Keratinocyte (primary cell): ENCODE results near the gene EVX2. TPM values are rescaled to one million over a fixed set of nuclear protein-coding genes. Genes with fewer than 3 reads are reported as not detected.

Source experiments
- DNase-seq: peaks from one replicate; pipeline ENCODE4 v3.0.0-alpha.2; 2011; ENCODE audit warnings: low read depth, missing footprints, low spot score
- FAIRE-seq: peaks from 2 replicates; lab custom pipeline; 2011; peaks lifted over from hg19 to GRCh38; lab: Jason Lieb, UNC
- H2AFZ ChIP-seq: 2 replicates; pipeline ENCODE4 v1.6.0; 2012; ENCODE audit warnings: low read length, control low read depth, inconsistent platforms; ENCODE audit not compliant: control insufficient read depth
- H3K27ac ChIP-seq: 2 replicates; pipeline ENCODE4 v1.5.1; 2011; ENCODE audit warnings: low read length; ENCODE audit not compliant: control insufficient read depth, insufficient read depth
- H3K27me3 ChIP-seq: 3 replicates; pipeline ENCODE4 v1.6.0; 2011; ENCODE audit warnings: low read length; ENCODE audit not compliant: control insufficient read depth, insufficient read depth; ENCODE audit errors: extremely low read depth
- H3K36me3 ChIP-seq, 2 experiments: 2 replicates in 1 of 2; 3 replicates in 1 of 2; pipeline ENCODE4 v1.5.1; 2011; ENCODE audit warnings: low read length in 2 of 2, mild to moderate bottlenecking in 1 of 2; ENCODE audit not compliant: control insufficient read depth in 2 of 2, insufficient read depth in 2 of 2; ENCODE audit errors: extremely low read depth in 1 of 2
- H3K4me1 ChIP-seq: 3 replicates; pipeline ENCODE4 v1.5.1; 2011; ENCODE audit warnings: low read length; ENCODE audit not compliant: control insufficient read depth, insufficient read depth; ENCODE audit errors: extremely low read depth
- H3K4me2 ChIP-seq: 3 replicates; pipeline ENCODE4 v1.6.0; 2011; ENCODE audit warnings: low read depth, low read length; ENCODE audit not compliant: control insufficient read depth, insufficient read depth; ENCODE audit errors: extremely low read depth
- H3K4me3 ChIP-seq, 3 experiments: fragments of 200-600 bp in 1 of 3; sonication (generic) in 1 of 3; 2 replicates in 2 of 3; 3 replicates in 1 of 3; pipeline ENCODE4 v1.5.1; 2011 to 2016; ENCODE audit warnings: low read length in 3 of 3, mild to moderate bottlenecking in 3 of 3, control low read depth in 2 of 3, inconsistent platforms in 1 of 3, low read depth in 1 of 3, mixed read lengths in 1 of 3, mixed run types in 1 of 3, moderate library complexity in 1 of 3; ENCODE audit not compliant: control insufficient read depth in 2 of 3, insufficient read depth in 2 of 3; ENCODE audit errors: extremely low read depth in 1 of 3
- H3K79me2 ChIP-seq: 2 replicates; pipeline ENCODE4 v1.6.0; 2012; ENCODE audit warnings: low read length; ENCODE audit not compliant: control insufficient read depth, insufficient read depth
- H3K9ac ChIP-seq: 3 replicates; pipeline ENCODE4 v1.6.0; 2011; ENCODE audit warnings: low read length; ENCODE audit not compliant: control insufficient read depth, insufficient read depth; ENCODE audit errors: extremely low read depth
- H3K9me1 ChIP-seq: 3 replicates; pipeline ENCODE4 v1.6.0; 2011; ENCODE audit warnings: low read length; ENCODE audit not compliant: control insufficient read depth, insufficient read depth; ENCODE audit errors: extremely low read depth
- H3K9me3 ChIP-seq: 2 replicates; pipeline ENCODE4 v1.5.1; 2012; ENCODE audit warnings: low read depth, low read length; ENCODE audit not compliant: control insufficient read depth
- H4K20me1 ChIP-seq: 3 replicates; pipeline ENCODE4 v1.6.0; 2011; ENCODE audit warnings: low read length; ENCODE audit not compliant: control insufficient read depth, insufficient read depth; ENCODE audit errors: extremely low read depth
- EZH2 ChIP-seq: IDR thresholded peaks from one replicate; pipeline ENCODE4 v1.6.1; 2012; ENCODE audit warnings: inconsistent platforms, mild to moderate bottlenecking, low read length, moderate library complexity
- dilution Hi-C: fragments of 300-500 bp; cut with MboI; formaldehyde crosslinking; loops from one replicate; pipeline ENCODE4 v1.7.0; 2020; ENCODE audit warnings: low sequenced_read_pairs; ENCODE audit not compliant: extremely low pct_ligation_motif_present
- polyA plus RNA-seq, 5 experiments: library from polyadenylated mRNA; depleted of rRNA in 3 of 5; stranded (reverse) in 3 of 5; stranded (forward) in 1 of 5; unstranded in 1 of 5; fragments of >200 nt; gene quantifications; 1 replicate in 1 of 5; 2 replicates in 3 of 5; 3 replicates in 1 of 5; pipeline versions ENCODE4 v1.2.1 to v1.2.3, GENCODE V29; 2011 to 2012; ENCODE audit warnings: missing spikeins in 2 of 5, low read depth in 1 of 5, low replicate concordance in 1 of 5
- TF ChIP-seq, protein P1 (sequence below), 3 experiments: IDR thresholded peaks in 1 of 3; conservative IDR thresholded peaks in 1 of 3; optimal IDR thresholded peaks in 1 of 3; 2 replicates in 2 of 3; 3 replicates in 1 of 3; pipeline versions ENCODE3 to v1.5.1; 2011; ENCODE audit warnings: low read length in 3 of 3, mild to moderate bottlenecking in 3 of 3, moderate library complexity in 2 of 3, control low read depth in 1 of 3, inconsistent platforms in 1 of 3; ENCODE audit not compliant: insufficient read depth in 2 of 3; ENCODE audit errors: extremely low read depth in 1 of 3

EVX2 gene
- polyA plus RNA-seq, 1 donor (not counting 4 experiments of a cell fraction or from before 2014, with no cell fraction given), result not detected

DNA sequence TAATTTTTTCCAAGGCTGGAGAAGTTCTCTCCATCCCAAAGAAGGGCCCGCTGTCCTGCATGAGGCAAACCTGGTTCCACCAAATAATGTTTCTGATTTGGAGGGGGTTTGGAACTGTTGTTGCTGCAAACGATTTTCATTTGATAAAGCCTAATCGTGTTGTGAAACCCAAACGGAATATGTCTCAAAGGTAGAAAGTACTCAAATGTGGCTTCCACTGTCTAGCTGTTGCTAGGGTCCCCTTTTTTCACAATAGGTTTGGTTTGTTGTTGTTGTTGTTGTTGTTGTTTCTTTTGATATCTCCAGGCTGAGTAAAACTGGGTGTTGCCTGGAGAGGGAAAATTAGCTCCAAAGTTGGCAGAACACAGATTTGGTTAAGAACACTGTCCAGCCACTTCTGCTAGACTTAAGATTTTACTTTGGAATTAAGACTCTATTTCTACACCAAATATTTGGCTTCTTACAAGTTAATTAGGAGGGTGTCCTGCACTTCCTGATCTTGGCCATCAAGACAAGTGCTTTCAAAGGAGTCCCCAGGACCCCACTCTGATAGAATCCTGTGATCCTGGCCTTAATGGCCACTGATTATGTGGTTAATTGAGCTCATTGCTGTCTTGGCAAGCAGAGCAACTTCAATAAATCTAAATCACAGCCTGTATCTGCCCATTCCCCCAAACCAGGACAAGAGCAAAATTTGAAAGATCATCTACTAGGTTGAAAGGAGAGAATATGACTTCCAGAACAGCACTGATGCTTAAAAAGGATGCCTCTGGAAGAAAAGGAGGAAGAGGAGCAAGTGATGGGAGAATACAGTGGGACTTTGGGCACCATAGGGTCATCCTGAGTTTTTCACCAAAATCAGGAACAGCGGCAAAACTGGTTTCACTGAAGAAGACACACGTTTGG lies 5.4 kb upstream of the EVX2 start:
- H3K9ac ChIP-seq, result no peak overlapping the region
- H3K79me2 ChIP-seq, result no peaks in the 10 kb centered on the region
- H3K4me3 ChIP-seq, result no peak overlapping the region
- no peak for DNase-seq
- peaks cover 100% of the 10 kb centered on the region for H3K27me3 ChIP-seq
- no peak for FAIRE-seq
- no peaks in the 10 kb centered on the region for H3K4me1 ChIP-seq
- no peak overlapping the region for H3K27ac ChIP-seq
- H3K9me3 ChIP-seq, result peaks cover 2% of the 10 kb centered on the region
- TF ChIP-seq EZH2, result no peak
- TF ChIP-seq, protein P1, sequence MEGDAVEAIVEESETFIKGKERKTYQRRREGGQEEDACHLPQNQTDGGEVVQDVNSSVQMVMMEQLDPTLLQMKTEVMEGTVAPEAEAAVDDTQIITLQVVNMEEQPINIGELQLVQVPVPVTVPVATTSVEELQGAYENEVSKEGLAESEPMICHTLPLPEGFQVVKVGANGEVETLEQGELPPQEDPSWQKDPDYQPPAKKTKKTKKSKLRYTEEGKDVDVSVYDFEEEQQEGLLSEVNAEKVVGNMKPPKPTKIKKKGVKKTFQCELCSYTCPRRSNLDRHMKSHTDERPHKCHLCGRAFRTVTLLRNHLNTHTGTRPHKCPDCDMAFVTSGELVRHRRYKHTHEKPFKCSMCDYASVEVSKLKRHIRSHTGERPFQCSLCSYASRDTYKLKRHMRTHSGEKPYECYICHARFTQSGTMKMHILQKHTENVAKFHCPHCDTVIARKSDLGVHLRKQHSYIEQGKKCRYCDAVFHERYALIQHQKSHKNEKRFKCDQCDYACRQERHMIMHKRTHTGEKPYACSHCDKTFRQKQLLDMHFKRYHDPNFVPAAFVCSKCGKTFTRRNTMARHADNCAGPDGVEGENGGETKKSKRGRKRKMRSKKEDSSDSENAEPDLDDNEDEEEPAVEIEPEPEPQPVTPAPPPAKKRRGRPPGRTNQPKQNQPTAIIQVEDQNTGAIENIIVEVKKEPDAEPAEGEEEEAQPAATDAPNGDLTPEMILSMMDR (optimal IDR thresholded peaks at IDR 0.05 in 1 of 3, IDR thresholded peaks at IDR 0.05 in 1 of 3, conservative IDR thresholded peaks at IDR 0.05 in 1 of 3; ENCODE audit: extremely low read depth in 1 of 3, insufficient read depth in 2 of 3, low read length in 3 of 3), result no peak
- peaks cover 3% of the 10 kb centered on the region for H4K20me1 ChIP-seq
- dilution Hi-C loops, result no loop called here
- H3K36me3 ChIP-seq, result no peaks in the 10 kb centered on the region
- no peaks in the 10 kb centered on the region for H3K9me1 ChIP-seq
- H2AFZ ChIP-seq, result no peak overlapping the region
- no peak overlapping the region for H3K4me2 ChIP-seq

DNA sequence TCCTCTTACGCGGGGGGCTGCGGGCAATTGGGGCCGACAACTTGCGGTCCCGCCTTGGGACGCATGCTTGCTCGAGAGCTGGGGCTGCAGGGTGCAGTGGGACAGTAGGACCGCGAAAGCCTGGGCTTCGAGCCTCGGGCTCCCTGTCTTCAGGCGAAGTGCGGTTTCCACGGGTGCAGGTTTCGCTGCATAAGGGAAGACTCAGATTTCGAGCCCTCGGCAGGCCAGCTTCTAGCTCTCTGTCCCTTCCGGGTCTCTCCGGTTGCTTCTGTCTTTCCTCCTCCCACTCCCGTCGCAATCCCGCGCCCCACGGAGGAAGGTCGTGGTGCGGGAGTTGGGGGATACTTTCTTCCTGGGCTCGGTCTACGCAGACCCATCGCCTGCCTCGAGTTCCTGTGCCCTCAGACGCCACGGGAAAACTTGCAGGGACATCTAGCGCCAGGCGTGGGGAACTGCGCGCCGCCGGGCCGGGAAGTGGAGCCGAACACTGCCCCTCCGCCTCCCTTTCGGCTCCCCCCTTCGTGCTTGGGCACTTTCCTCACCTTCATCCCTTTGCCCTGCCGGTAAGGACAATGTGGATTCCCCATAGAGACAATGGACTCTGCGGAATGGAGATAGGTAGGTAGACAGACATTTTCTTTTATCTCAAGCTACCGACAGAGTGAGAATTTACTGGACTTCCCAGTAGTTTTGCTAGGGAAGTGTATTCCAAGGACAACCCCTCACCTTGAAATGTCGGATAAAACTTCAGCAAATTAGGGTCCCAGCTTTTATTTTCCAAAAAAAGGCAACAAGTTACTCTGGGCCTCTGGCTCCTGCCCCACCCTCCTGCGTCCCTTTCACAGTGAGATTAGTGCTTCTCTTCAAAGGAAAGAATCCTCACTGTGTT lies 4.5 kb upstream of the EVX2 start:
- Histone ChIP-seq H2AFZ (no peak overlapping the region), H3K36me3 (no peaks in the 10 kb centered on the region), H4K20me1 (peaks cover 3% of the 10 kb centered on the region), H3K9me1 (no peaks in the 10 kb centered on the region), H3K9me3 (peaks cover 2% of the 10 kb centered on the region), H3K4me3 (no peak overlapping the region), H3K79me2 (no peaks in the 10 kb centered on the region), H3K27ac (no peak overlapping the region), H3K27me3 (peaks cover 100% of the 10 kb centered on the region), H3K9ac (no peak overlapping the region), H3K4me2 (no peak overlapping the region), H3K4me1 (no peaks in the 10 kb centered on the region)
- no peak for DNase-seq
- no peak for FAIRE-seq
- peak; percentile 81 for TF ChIP-seq EZH2
- TF ChIP-seq, protein P1 (optimal IDR thresholded peaks at IDR 0.05 in 1 of 3, IDR thresholded peaks at IDR 0.05 in 1 of 3, conservative IDR thresholded peaks at IDR 0.05 in 1 of 3; ENCODE audit: extremely low read depth in 1 of 3, insufficient read depth in 2 of 3, low read length in 3 of 3), result peak; percentile 55 to 89 (median 75)
- dilution Hi-C loops, result no loop called here
